HG03064 (cell line): ENCODE data around the gene IPO11.

Experiments used
- ATAC-seq: cut with Tn5 transposase; IDR thresholded peaks from one replicate; pipeline ENCODE4 v1.9.1; 2021; ENCODE audit warnings: low read depth; ENCODE audit not compliant: unreplicated experiment

The IPO11 gene

GRCh38 chr5:62412549-62413329 is at the start of gene IPO11:
TSS of gene IPO11 (plus strand) at chr5:62412763. CDS start at chr5:62437280, 24,517 bp downstream.
- ATAC-seq, result peak; percentile 97

- ATAC-seq, result no peak
These were observed 43.5 kb upstream of the IPO11 start for GRCh38 chr5:62369039-62369438.

GRCh38 chr5:62371409-62371808 is 41.2 kb upstream of the IPO11 start:
- no peak for ATAC-seq

GRCh38 chr5:62372600-62372999 is 40.0 kb upstream of the IPO11 start:
- no peak for ATAC-seq

GRCh38 chr5:62373382-62373781 is 39.2 kb upstream of the IPO11 start:
- ATAC-seq, result no peak

- no peak for ATAC-seq
These were observed 38.5 kb upstream of the IPO11 start for GRCh38 chr5:62374090-62374489.

GRCh38 chr5:62375627-62376026 is 36.9 kb upstream of the IPO11 start:
- ATAC-seq, result no peak

- no peak for ATAC-seq
These were observed 36.5 kb upstream of the IPO11 start for GRCh38 chr5:62376064-62376463.

GRCh38 chr5:62385131-62385530 is 27.4 kb upstream of the IPO11 start:
- no peak for ATAC-seq

- no peak for ATAC-seq
These were observed 26.7 kb upstream of the IPO11 start for GRCh38 chr5:62385816-62386400.

GRCh38 chr5:62386824-62387223 is 25.7 kb upstream of the IPO11 start:
- no peak for ATAC-seq

GRCh38 chr5:62395210-62395950 is 17.2 kb upstream of the IPO11 start:
- ATAC-seq, result no peak

GRCh38 chr5:62403411-62404250 is 8.9 kb upstream of the IPO11 start, which contains the start of gene DIMT1:
TSS of gene DIMT1 (minus strand) at chr5:62403905. CDS start at chr5:62403772, 133 bp downstream.
- peak; percentile 99 for ATAC-seq

- ATAC-seq, result no peak
These were observed 1.1 kb downstream of the IPO11 start for GRCh38 chr5:62413711-62414110.

- ATAC-seq, result no peak
These were observed 6.0 kb downstream of the IPO11 start for GRCh38 chr5:62418462-62419076.

- no peak for ATAC-seq
These were observed 7.0 kb downstream of the IPO11 start for GRCh38 chr5:62419609-62420008.

GRCh38 chr5:62421414-62421813 is 8.9 kb downstream of the IPO11 start:
- ATAC-seq, result no peak

- no peak for ATAC-seq
These were observed 12.2 kb downstream of the IPO11 start for GRCh38 chr5:62424763-62425162.

- no peak for ATAC-seq
These were observed 19.4 kb downstream of the IPO11 start for GRCh38 chr5:62431735-62432620.
